B cell (primary cell): ENCODE data around the gene PHF21A.

ENCODE experiments used
- EZH2 ChIP-seq: IDR thresholded peaks from 2 replicates; pipeline ENCODE4 v1.6.1; 2012; ENCODE audit warnings: borderline replicate concordance, low read depth, mild to moderate bottlenecking, moderate library complexity, low read length; ENCODE audit not compliant: insufficient read depth, poor library complexity, severe bottlenecking
- TF ChIP-seq, protein P1 (sequence below): fragments of 200-600 bp; IDR thresholded peaks from one replicate; pipeline ENCODE4 v1.8.0; 2022; ENCODE audit warnings: antibody characterized with exemption, mild to moderate bottlenecking

- TF ChIP-seq, protein P1, sequence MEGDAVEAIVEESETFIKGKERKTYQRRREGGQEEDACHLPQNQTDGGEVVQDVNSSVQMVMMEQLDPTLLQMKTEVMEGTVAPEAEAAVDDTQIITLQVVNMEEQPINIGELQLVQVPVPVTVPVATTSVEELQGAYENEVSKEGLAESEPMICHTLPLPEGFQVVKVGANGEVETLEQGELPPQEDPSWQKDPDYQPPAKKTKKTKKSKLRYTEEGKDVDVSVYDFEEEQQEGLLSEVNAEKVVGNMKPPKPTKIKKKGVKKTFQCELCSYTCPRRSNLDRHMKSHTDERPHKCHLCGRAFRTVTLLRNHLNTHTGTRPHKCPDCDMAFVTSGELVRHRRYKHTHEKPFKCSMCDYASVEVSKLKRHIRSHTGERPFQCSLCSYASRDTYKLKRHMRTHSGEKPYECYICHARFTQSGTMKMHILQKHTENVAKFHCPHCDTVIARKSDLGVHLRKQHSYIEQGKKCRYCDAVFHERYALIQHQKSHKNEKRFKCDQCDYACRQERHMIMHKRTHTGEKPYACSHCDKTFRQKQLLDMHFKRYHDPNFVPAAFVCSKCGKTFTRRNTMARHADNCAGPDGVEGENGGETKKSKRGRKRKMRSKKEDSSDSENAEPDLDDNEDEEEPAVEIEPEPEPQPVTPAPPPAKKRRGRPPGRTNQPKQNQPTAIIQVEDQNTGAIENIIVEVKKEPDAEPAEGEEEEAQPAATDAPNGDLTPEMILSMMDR = no peak
- TF ChIP-seq EZH2 = no peak
These were observed 222.2 kb downstream of the PHF21A start for GRCh38 chr11:45899086-45899447.
